ENCODE data around the gene ITGB4. TPM values are rescaled to one million over a fixed set of nuclear protein-coding genes. Genes with fewer than 3 reads are reported as not detected.

Gene ITGB4
- total and polyA plus RNA-seq, 10 of the 15 experiments (the other 5 are each of a cell fraction or from before 2014, with no cell fraction given): 0.06 to 1.6 (median 0.27) TPM; not detected in 2

DNA sequence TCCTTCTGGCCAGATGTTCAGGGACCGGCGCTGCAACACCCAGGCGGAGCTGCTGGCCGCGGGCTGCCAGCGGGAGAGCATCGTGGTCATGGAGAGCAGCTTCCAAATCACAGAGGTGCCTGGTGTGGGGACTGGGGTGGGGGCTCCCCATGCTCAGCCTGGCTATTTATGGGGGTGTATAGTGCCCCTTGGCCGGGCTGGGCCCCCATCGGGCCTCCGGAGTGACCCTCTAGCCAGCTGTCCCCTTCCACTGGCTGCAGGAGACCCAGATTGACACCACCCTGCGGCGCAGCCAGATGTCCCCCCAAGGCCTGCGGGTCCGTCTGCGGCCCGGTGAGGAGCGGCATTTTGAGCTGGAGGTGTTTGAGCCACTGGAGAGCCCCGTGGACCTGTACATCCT lies 6.1 kb downstream of the ITGB4 start (continued):
- no peak for TF ChIP-seq ZBTB40 (IDR thresholded peaks at IDR 0.05; ENCODE audit: borderline replicate concordance)

DNA sequence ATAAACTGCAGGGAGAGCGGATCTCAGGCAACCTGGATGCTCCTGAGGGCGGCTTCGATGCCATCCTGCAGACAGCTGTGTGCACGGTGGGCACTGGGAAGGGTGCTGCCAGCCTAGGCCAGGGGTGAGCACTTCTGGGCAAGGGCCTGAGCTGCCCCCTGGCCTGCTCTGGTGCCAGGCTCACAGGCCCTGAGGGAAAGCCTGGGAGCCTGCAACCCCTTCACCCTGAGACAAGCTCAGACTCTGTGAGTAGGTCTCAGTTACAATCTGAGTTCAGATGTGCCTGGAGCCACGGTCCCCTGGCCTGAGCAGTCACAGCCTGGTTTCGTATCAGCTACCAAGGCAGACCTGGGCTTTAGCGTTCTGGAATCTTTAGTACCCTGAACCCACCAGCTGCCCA lies 8.1 kb downstream of the ITGB4 start:
- Histone ChIP-seq H3K9ac (ENCODE audit: control insufficient read depth, insufficient read depth, low read length) (no peak overlapping the region), H3K36me3 (ENCODE audit: control insufficient read depth in 2 of 2, insufficient read depth in 2 of 2, low read length in 1 of 2) (no peaks in the 10 kb centered on the region), H3K9me3 (replicated peaks; ENCODE audit: control insufficient read depth, insufficient read depth, low read length) (no peaks in the 10 kb centered on the region; the same call in 2 of the 3 replicates), H3K4me3 (no peak overlapping the region), H3K27me3 (replicated peaks in 1 of 2; ENCODE audit: control insufficient read depth in 2 of 2, insufficient read depth in 2 of 2, low read length in 1 of 2) (no peaks in the 10 kb centered on the region), H2AFZ (ENCODE audit: control insufficient read depth, low read depth, low read length) (no peak overlapping the region), H3K79me2 (ENCODE audit: control insufficient read depth, insufficient read depth, low read length) (no peaks in the 10 kb centered on the region), H3K4me2 (ENCODE audit: control insufficient read depth, insufficient read depth) (no peak overlapping the region), H3K27ac (ENCODE audit: control insufficient read depth, insufficient read depth) (no peak overlapping the region), H3K4me1 (ENCODE audit: control insufficient read depth, insufficient read depth, low read length) (no peaks in the 10 kb centered on the region), H4K20me1 (ENCODE audit: control insufficient read depth, insufficient read depth) (no peaks in the 10 kb centered on the region)
- ChIA-PET RAD21 (ENCODE audit: unreplicated experiment) (no interaction called here), SMC1A (ENCODE audit: uncharacterized antibody, unreplicated experiment) (interaction anchor here (0.6 to 0.9 kb wide), 3 partner anchors 24 to 850 kb away, joined by 3 read pairs; no protein-coding TSS in a partner anchor), CTCF (interaction anchor here (0.9 to 4.3 kb wide), 4 partner anchors 8 to 55 kb away, joined by 3 to 17 read pairs (median 3); no protein-coding TSS in a partner anchor), POLR2A (interaction anchor here (0.6 kb wide), 2 partner anchors 92 to 647 kb away, joined by 3 read pairs; no protein-coding TSS in a partner anchor)
- in situ Hi-C loops (cut with MboI) (no loop called here), intact Hi-C loops (cut with micrococcal nuclease; ENCODE audit: unreplicated experiment) (no loop called here)
- BruUV-seq (replicated peaks): no TSS peak
- no peak for FAIRE-seq
- WGBS (ENCODE audit: insufficient coverage, insufficient replicate concordance, low lambda C conversion rate, missing lambda C conversion rate): 68% methylated on average over 7 of the region's 7 CpGs
- DNase-seq (ENCODE audit: low read depth, low spot score): no peak
- ATAC-seq: no peak
- no peak for TF ChIP-seq ZNF384 (IDR thresholded peaks at IDR 0.05; ENCODE audit: borderline replicate concordance, low read depth, low read length)
- no peak for TF ChIP-seq SUPT20H (IDR thresholded peaks at IDR 0.05; ENCODE audit: borderline replicate concordance, control insufficient read depth, low read depth, low read length)
- no peak for TF ChIP-seq SREBF1 (IDR thresholded peaks at IDR 0.05; ENCODE audit: low read length)
- no peak for TF ChIP-seq FOS (IDR thresholded peaks at IDR 0.05; ENCODE audit: borderline replicate concordance, extremely low read depth, insufficient read length)
- TF ChIP-seq E4F1 (IDR thresholded peaks at IDR 0.05; ENCODE audit: borderline replicate concordance, partially characterized antibody): no peak
- no peak for TF ChIP-seq GATAD2B (conservative IDR thresholded peaks at IDR 0.05; ENCODE audit: low read depth)
- TF ChIP-seq SIN3A (IDR thresholded peaks at IDR 0.05; ENCODE audit: low read depth, low read length): no peak
- no peak for TF ChIP-seq HSF1 (IDR thresholded peaks at IDR 0.05; ENCODE audit: low read depth, low read length)
- no peak for TF ChIP-seq RFX5 (IDR thresholded peaks at IDR 0.05; ENCODE audit: low read depth, low read length)
- no peak for TF ChIP-seq RAD51 (IDR thresholded peaks at IDR 0.05)
- TF ChIP-seq IRF4 (IDR thresholded peaks at IDR 0.05; ENCODE audit: low read depth, low read length): no peak
- no peak for TF ChIP-seq CREM (IDR thresholded peaks at IDR 0.05; ENCODE audit: low read depth)
